ENCODE measurements around the gene ZSWIM9.

Gene ZSWIM9
- 2.0 to 4.3 (median 2.6) reads per million in 4 donors for total RNA-seq

DNA sequence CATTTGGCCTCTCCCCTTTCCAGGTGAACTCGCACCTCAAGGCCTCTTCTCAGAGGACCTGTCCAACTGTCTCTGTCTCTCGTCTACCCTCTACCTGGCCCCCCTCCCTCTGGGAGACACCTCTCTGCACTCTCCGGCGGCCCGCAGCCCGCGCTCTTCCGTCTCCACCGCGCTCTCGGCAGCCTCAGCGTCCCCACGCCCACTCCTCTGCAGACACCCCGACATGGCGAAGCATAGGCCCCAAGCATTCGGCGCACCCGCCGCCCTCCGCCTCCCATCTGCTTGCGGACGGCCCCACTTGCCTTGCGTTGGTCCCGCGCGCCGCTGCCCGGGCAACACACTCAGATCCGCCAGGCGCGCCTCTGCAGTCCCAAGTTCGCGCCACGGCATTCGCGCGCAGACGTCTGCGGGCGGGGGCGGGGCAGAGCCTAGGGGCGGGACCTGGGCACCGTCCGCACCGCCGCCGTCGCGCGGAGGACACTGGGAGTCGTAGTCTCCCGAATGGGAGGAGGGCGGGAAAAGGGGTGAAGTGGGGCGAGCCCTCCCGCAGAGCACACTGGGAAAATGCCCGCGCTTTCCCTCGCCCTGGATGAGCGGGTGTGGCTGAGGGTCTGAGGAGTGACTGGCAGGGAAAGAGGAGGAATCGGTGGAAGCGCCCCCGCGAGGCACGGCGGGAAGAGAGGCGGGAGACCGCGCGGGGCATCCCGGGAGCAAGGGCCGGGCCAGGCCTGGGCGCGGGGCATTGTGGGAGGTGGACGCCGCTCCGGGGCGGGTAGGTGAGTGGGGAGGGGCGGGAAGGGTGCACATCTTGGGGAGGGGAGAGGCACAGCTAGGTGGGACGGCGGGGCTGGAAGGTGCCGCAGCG lies at the start of gene ZSWIM9, which contains the start of gene LIG1:
TSS of gene ZSWIM9 (plus strand) at position 742 of the 865 bp plus-strand sequence. CDS start 1,123 bp downstream, outside the sequence.
TSS of gene LIG1 (minus strand) at position 406 of the 865 bp plus-strand sequence. CDS start 4,778 bp downstream, outside the sequence.
- DNase-seq = peak; percentile 79 to 94 (median 84)

DNA sequence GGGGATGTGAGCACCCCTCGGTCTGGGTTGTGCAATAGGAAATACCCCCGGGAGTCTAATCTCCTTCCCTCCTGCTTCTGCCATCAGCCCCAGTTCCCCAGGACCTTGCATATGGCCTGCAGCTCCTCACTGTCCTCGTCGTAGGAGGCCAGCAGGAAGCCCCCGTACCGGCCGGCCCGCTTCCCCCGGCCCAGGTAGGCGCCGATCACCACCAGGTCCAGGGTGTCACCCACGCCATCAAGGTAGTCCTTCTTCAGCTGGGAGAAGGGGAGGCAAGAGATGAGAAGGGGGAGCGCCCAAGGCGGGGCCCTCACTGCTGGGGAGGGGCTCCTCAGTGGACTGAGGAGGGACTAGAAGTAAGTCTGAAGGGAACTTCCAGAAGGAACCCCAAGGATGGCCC lies 49.4 kb upstream of the ZSWIM9 start:
- no peak for DNase-seq

DNA sequence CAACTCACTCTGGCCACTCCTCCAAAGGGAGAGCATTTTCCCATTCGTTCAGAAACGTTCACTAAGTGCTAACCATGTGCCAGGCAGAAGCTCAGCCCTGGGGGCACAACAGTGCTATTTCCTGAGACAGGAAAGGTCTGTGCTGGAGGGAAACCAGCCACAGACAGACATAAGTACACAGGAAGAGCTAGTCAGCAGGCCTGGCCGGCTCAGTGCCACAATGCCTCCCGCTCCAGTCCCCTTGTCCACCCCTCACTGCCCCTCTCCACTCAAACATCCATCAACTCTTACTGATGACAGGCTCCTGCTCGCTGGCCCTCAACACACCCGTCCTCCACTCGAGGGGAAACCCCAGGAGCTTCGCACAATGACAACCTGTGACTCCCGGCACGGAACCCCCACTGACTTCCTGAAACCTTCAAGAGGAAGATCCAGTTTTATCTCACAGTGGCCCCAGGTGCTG lies 48.5 kb upstream of the ZSWIM9 start:
- DNase-seq = no peak

DNA sequence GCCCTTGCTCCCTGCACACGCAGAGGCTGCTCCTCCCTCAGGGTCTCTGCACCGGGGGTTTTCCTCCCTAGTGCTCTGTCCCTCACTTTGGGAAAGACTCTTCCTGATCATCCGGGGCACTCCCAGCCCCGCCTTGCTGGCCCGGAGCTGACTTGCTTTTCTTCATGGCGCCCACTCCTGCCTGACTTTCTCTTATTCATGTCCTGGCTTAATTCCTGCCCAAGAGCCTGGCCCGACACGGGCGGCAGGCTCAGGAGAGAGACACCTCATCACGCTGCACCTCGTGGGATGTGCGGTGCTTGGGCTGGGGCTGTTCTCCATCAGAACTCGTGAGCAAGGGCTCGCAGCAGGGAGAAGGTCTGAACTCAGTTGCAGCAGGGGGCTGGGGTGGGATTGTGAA lies 48.1 kb upstream of the ZSWIM9 start:
- DNase-seq = no peak

DNA sequence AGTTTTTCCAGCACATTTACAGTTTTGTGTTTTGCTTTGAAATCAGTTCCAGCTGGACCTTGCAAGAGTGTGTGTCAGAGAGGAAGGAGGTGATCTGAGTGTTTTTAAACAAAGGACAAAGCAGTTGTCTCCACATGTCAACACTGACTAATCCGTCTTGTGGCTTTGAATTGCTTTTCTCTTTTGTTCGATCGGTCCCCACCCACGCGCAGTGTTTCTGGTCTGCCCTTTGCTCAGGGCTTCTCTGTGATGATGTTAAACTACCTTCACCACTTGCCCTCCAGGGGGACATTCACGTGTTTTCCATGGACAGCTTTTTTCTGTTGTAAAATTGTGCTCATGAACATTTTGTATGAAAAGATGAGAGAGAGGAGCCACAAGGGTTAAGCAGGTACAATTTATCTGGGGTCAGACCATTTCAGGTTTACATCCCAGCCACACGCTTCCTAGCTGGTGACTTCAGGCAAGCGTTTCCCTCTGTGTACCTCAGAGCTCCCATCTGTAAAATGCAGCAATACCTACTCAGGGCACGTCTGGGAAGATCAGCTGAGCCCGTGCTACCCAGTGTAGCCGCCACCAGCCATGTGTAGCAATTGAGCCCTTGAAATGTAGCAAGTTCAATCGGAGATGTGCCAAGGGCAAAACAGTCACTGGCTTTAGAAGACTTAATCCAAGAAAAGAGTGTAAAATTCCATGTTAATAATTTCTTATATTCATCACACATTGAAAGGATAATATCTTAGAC lies 46.4 kb upstream of the ZSWIM9 start:
- no peak for DNase-seq

DNA sequence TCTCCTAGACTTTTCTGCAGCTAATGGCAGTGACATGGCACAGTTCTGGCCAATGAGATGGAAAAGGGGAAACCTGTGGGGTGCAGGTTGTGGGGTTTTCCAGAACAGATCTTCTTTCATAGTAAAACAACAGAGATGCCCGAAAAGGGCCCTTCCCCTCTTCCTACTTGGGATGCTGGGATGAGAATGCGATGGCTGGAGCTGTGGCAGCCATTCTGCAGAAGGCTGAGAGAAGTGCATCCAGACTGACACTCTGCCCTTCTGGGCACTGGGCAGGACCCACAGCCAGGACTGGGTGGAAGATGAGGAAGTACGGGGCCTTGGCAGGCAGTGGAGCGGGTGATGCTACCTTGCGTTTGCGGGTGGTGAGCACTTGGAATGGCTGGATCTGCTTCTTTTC lies 42.9 kb upstream of the ZSWIM9 start:
- DNase-seq = no peak

DNA sequence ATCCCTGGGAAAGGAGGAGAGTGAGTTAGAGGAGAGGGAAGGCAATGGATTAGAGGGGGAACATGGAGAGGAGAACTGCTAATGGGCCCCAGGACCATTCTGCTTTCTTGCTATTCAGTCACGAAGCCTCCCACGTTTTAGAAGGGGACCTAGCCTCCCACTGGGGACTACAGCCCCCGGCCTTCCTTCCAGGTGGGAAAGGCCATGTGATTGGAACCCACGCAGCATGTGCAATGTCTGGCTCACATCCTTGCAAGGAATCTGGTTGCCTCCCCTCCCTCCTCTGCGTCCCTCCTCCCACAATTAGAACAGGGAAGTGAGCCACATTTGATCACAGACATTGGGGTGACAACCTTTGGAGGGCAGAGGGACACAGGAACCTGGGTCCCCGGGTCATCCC lies 37.4 kb upstream of the ZSWIM9 start:
- DNase-seq = no peak

DNA sequence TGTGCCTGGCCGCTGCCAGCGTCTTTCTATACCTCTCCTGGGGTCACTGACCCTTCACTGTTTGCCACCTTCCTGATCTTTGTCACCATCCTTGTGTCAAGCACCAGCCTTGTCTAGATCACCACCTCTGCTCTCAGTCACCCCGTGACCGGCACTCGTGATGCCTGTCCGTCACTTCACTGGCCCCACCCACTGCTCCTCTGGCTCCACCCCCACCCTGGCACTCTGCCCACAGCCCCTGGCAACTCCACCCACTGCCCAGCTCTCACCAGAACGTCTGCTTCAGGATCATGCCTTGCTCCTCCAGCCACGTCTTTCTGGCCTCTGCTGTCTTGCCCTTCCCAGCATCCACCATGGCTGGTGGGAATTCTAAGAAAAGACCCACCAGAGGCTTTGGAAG lies 35.1 kb upstream of the ZSWIM9 start:
- no peak for DNase-seq

DNA sequence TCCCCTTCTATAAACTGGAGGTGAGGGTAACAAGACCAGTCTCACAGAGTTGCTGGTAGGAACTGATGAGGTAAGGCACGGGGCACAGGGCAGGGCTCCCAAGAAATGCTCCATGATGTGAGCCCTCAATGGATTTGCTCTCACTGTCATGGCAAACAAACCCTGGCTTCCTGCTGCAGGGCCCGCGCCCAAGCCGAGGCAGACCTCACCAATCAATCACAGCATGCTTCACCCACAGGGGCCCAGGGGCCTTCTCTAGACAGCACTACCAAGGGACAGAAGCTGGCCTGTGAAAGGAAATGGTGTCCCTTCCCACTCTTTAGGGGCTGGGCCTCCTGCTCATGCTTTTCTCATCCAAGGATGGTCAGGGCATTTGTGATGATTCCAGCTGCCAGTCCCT lies 33.9 kb upstream of the ZSWIM9 start:
- DNase-seq = no peak

DNA sequence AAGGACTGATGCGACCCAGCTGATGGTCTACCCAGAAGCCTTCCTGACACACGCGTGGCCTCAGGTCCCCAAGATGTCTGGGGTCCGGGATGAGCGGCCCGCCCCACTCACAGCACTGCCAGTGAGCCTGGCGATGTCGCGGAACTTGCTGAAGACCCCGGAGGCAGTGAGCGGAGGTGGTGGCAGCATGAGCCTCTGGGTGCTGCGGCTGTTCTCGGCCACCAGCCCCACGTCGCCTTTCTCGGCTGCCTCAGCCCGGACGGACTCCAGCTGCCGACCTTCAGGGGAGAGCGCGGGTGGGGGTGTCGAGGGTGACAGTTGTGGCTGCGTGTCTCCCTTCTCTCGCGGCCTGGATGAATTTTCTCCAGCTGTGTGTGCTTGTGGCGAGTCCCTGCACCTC lies 33.1 kb upstream of the ZSWIM9 start:
- no peak for DNase-seq

DNA sequence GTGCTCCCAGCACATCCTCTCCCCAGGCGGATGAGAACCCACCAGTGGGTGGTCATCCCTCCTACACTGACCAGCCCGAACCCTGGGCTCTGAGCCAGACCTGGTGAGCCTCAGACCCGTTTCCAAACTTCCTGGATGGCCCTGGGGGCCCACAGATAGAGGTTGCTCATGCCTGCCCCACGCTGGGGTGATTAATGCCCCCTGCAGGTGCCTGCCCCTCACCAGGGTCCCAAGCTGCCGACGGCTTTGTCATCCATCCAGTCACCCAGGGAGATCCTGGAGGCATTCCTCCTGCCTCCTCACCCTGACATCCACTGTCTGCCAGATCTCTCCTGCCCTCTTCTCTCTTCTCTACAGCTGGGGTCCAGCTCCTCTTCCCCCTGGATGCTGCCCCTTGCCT lies 31.4 kb upstream of the ZSWIM9 start:
- no peak for DNase-seq

DNA sequence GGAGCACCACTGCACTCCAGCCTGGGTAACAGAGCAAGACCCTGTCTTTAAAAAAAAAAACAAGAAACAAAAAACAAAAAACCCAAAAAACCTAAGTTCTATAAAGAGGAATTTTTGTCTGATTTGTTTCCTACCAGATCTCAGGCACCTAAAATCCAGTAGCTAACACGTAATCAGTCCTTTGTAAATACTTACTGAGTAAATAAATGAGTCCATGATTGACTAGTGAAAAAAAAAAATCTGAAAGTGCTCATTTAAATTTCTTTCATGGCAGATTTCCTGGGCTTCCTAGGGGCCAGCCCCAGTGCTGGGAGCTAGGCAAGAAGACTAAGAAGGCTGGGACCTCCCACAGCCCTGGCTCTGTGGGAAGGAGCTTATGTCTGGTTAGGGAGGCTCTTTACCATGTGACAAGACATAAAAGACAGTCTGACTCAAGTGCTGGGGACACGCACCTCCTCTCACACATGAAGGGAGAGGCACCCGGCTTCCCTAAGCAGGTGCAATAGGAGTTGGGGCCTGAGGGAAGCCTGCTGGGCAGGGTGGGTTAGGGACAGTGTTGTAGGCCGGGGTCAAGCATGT lies 22.8 kb upstream of the ZSWIM9 start:
- no peak for DNase-seq

DNA sequence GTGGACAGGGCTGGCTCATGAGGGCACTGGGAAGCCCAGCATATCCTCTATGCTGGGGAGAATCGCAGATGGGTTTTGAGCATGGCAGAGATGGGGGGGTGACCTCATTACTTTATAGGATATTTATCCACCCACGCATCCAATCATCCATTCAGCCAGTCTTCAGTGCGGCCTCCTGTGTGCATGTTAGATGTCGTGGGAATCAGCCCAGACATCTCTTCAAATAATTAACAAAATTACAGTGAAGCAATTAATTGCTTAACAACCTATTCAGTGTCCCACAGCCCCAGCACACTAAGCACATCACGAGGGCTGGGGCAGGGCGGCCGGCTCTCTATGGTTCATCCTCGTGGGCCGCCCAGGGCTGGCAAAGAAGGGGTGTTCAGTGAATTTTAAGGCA lies 21.9 kb upstream of the ZSWIM9 start:
- no peak for DNase-seq

DNA sequence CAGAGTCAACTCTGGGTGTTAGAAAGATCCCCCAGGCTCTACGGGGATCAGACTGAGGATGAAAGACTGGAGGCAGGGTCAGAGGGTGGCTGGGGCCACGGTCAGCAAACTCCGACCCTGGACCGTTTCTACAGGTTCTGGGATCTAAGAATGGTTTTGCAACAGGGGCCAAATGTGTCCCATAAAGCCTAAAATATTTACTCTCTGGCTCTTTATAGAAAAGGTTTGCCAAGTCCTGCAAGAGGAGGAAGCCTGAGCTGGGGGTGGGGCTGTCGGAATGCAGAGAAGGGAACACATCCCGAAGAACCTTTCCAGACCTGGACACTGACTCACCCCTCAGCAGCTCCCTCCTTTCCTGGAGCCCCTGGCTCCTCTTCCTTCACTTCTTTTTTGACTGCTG lies 21.1 kb upstream of the ZSWIM9 start:
- DNase-seq = no peak

DNA sequence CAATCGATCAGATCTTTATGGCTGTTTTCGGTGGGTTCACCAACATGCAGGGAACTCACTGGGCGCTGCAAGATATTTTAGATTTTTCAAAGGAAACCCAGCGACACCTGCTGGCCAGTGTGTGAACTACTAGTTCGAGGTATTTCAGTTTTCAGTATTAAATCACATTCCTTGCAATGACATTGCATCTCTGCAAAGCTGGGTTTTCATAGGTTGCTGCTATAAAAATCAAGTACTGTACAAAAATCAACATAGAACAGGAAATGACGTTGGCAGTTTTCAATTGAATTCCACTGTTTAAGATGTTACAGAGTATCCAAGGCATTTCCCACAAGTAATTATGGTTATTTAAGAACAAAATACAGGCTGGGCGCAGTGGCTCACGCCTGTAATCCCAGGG lies 17.9 kb upstream of the ZSWIM9 start:
- DNase-seq = peak; percentile 30 to 57 (median 35)

DNA sequence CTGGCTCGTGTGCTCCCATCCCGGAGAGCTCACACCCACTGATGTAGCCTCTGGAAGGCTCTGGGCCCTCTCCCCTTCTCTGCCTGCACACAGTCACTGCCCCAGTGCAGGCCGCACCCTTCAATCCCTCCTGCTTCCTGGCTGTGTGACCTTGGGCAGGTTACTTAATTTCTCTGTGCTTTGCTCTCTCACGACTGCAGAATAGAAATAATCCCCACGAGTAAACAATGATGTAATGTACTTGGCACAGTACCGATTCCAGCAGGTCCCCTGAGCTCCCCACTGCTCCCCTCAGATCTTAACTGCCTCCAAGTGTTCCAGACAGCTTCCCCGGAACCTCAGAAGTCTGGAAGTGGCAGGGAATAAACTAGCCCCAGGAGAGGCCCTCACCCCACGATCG lies 16.5 kb upstream of the ZSWIM9 start:
- no peak for DNase-seq

DNA sequence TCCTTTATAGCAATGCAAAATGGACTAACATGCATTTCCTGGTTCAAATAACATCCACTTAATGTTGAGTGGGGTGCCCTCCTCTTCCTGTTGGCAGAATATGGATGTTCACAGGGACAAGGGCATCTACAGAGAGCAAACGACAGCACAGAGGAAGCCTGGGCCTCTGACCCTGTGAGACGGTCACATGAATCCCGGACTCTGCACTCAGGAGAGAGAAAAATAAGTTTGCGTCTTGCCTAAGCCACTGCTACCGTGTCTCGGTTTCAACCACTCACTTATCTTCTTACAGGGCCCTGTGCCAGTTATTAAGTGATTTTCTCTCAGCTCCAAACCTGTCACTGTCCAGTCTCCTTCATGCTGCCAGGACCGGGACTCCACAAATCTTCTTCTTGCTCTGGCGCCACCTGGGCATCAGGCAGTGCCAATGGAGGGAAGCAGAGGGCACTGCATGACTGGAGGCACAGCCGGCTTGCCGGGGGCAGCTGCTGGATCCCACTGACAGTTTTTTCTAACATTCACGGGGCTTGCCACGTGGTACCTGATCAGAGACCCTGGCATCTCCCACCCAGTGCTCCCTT lies 12.2 kb upstream of the ZSWIM9 start:
- DNase-seq = no peak

DNA sequence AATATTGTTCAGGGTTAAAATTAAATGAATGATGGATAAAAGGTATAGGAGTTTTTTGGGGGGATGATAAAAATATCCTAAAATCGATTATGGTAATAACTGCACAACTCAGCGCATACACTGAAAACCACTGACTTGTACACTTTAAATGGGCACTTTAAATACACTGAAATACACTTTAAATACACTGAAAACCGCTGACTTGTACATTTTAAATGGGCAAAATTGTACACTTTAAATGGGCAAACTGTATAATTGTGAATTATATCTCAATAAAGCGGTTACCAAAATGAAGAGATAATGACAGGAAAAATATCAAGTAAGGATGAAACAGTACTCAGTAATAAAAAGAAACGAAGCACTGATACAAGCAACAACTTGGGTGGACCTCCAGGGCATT lies 1.8 kb upstream of the ZSWIM9 start:
- no peak for DNase-seq

DNA sequence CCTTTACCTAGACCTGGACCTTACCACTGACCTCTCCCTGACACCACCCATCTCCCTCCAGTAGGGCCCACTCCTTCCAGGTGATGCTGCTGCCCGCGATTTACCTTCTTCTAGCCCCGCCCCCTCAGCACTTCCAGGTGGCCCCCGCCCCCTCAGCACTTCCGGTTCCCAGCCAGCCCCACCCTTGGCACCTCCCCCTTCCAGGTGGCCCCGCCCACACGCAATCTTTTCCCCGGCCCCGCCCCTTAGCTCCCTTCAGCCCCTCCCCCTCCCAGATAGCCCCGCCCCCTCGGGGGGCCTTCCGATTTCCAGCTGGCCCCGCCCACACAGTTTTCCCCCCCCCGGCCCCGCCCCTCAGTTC lies 922 bp upstream of the ZSWIM9 start:
- peak; percentile 79 to 95 (median 90) for DNase-seq

DNA sequence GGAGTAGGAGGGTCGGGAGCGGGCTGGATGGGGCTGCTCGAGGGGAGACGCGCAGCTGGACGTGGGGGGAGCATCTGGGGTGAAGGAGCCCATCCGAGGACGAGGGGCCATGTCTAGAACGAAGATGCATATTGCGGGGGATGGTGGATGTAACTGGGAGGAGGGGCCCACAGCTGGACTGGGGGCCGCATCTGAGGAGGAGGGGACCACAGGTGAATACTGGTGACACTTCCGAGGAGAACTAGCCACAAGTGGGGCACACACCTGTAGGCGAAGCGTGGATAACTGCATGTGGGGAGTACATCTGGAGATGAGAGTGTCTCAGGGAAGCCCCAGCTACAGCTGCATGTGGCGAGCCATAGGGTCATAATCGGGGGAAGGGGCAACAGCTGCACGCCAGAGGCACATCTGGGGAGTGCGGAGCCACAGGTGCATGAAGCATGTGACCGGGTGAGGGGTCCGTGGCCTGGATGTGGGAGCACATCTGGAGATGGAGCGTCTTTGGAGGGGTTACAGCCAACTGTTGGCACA lies 402 bp downstream of the ZSWIM9 start:
- DNase-seq = no peak

DNA sequence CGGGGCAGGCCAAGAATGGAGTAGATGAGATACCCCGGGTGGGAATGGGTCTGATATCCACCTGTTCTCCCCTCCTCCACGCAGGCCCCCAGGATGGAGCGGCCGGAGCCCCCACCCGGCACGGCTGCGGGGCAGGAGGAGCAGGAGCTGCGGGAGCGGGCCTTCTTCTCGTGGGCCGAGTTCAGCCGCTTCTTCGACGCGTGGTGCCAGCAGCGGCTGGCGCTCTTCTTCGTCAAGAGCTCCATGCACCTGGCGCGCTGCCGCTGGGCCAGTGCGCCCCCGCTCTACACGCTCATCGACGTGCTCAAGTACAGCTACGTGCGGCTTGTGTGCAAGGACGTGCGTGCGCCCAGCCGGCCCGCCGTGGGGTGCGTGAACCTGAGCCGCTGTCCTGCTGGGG lies 1.2 kb downstream of the ZSWIM9 start:
- DNase-seq = peak in 1 of 5 donors; percentile 4

DNA sequence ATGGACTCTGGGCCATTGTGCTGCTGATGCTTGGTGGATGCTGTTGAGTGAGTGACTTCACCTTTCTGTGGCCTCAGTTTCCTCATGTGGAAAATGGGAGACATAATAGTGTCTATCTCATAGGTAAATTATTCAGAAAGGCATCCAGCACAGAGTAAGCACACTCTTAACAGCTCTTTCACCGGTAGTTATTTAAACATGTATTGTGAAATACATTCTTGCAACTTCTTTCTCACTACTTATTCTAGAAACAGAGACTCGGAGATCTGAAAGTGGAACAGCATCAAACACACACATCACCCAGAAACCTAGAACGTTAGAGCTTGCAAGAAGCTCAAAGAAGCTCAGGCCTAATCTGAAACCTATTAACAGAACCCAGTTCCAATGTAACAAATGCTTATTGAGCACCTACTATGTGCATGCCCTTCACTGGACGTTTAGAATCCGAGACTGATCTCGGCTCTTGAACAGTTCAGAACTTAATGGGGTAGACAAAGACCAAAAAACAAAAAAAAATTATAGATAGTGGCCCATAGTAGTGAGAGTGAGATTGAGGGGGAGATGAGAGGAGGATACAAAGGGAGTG lies 4.1 kb downstream of the ZSWIM9 start:
- DNase-seq = no peak
